CD4-positive, CD25-positive, alpha-beta regulatory T cell (primary cell): ENCODE data around the gene METTL23. TPM values are rescaled to one million over a fixed set of nuclear protein-coding genes. Genes with fewer than 3 reads are reported as not detected.
"Not testable (repeated sequence)": the region's sequence is repeated elsewhere in the genome, so short reads cannot be mapped to it uniquely, and the experiment has no call there.

Experiments used
- ATAC-seq, 2 donors: fragments of 150-1000 bp; cut with Tn5 transposase; one replicate each; pipeline ENCODE4 v1.10.0; 2021; ENCODE audit warnings: low read depth in 2 of 2, moderate number of reproducible peaks in 2 of 2, moderate library complexity in 1 of 2
- DNase-seq, 3 donors: peaks; one replicate each; pipeline versions ENCODE4 v3.0.0 to v3.0.0-alpha.2; 2012 to 2022; ENCODE audit warnings: mixed read lengths in 1 of 3
- H3K27ac ChIP-seq: one replicate; pipeline ENCODE4 v1.7.0; 2013; ENCODE audit warnings: mild to moderate bottlenecking, low read length; ENCODE audit not compliant: insufficient read depth, poor library complexity, severe bottlenecking
- H3K27me3 ChIP-seq: one replicate; pipeline ENCODE4 v1.7.0; 2013; ENCODE audit warnings: low read length; ENCODE audit not compliant: control insufficient read depth, insufficient read depth
- H3K36me3 ChIP-seq: one replicate; pipeline ENCODE4 v1.7.0; 2013; ENCODE audit warnings: mild to moderate bottlenecking, low read length, moderate library complexity; ENCODE audit not compliant: control insufficient read depth, insufficient read depth
- H3K4me1 ChIP-seq: 2 replicates; pipeline ENCODE4 v1.7.0; 2013; ENCODE audit warnings: mild to moderate bottlenecking, low read length; ENCODE audit not compliant: insufficient read depth, control insufficient read depth, poor library complexity, severe bottlenecking
- H3K4me3 ChIP-seq: one replicate; pipeline ENCODE4 v1.7.0; 2013; ENCODE audit warnings: low read depth, mild to moderate bottlenecking, low read length, moderate library complexity
- H3K9me3 ChIP-seq, 2 experiments: 1 replicate in 1 of 2; 2 replicates in 1 of 2; pipeline ENCODE4 v1.7.0; 2013; ENCODE audit warnings: low read length in 2 of 2, mild to moderate bottlenecking in 1 of 2, moderate library complexity in 1 of 2; ENCODE audit not compliant: control insufficient read depth in 2 of 2
- H3K27ac Mint-ChIP-seq, 3 donors: one replicate each; pipeline ENCODE4 v1.8.0; 2020 to 2022; ENCODE audit warnings: mild to moderate bottlenecking in 3 of 3, mixed read lengths in 3 of 3, moderate library complexity in 2 of 3
- H3K27me3 Mint-ChIP-seq: one replicate; pipeline ENCODE4 v1.8.0; 2022; ENCODE audit warnings: mild to moderate bottlenecking, mixed read lengths
- H3K36me3 Mint-ChIP-seq: one replicate; pipeline ENCODE4 v1.8.0; 2020; ENCODE audit warnings: mixed read lengths
- H3K4me1 Mint-ChIP-seq, 4 donors: one replicate each; pipeline ENCODE4 v1.8.0; 2020 to 2022; ENCODE audit warnings: mixed read lengths in 4 of 4, mild to moderate bottlenecking in 1 of 4
- H3K4me3 Mint-ChIP-seq, 4 donors: one replicate each; pipeline ENCODE4 v1.8.0; 2020 to 2022; ENCODE audit warnings: mild to moderate bottlenecking in 4 of 4, mixed read lengths in 4 of 4, moderate library complexity in 3 of 4
- H3K9me3 Mint-ChIP-seq, 7 donors: one replicate each; pipeline ENCODE4 v1.8.0; 2020 to 2022; ENCODE audit warnings: mixed read lengths in 7 of 7, mild to moderate bottlenecking in 3 of 7, moderate library complexity in 2 of 7
- polyA plus RNA-seq, 4 donors: library from polyadenylated mRNA; unstranded; fragments of 300-500 nt; fragmentation: Illumina TruSeq; gene quantifications; one replicate each; pipeline ENCODE4 v1.2.3, GENCODE V29; 2021
- total RNA-seq: library from RNA; stranded (reverse); gene quantifications from one replicate; pipeline ENCODE4 v1.2.3, GENCODE V29; 2022

Gene METTL23
- total and polyA plus RNA-seq, 5 donors from 2014 or later: 44.1 to 175 (median 155) TPM

GRCh38 chr17:76704805-76705204 lies 21.8 kb upstream of the METTL23 start:
- no peaks in the 10 kb centered on the region for H3K36me3 ChIP-seq
- Mint-ChIP-seq H3K4me1 (peaks cover 0 to 6% (median 0%) of the 10 kb centered on the region in 4 donors), H3K9me3 (no peaks in the 10 kb centered on the region), H3K27ac (no peak overlapping the region), H3K27me3 (peaks cover 5% of the 10 kb centered on the region), H3K4me3 (no peak overlapping the region), H3K36me3 (no peaks in the 10 kb centered on the region)
- no peaks in the 10 kb centered on the region for H3K9me3 ChIP-seq
- no peaks in the 10 kb centered on the region for H3K27me3 ChIP-seq
- H3K4me3 ChIP-seq: no peak overlapping the region
- no peak for DNase-seq
- H3K27ac ChIP-seq: no peak overlapping the region
- no peaks in the 10 kb centered on the region for H3K4me1 ChIP-seq
- ATAC-seq: no peak

GRCh38 chr17:76706817-76707216 lies 19.8 kb upstream of the METTL23 start:
- Histone ChIP-seq H3K36me3 (no peaks in the 10 kb centered on the region), H3K4me1 (peaks cover 6% of the 10 kb centered on the region), H3K4me3 (no peak overlapping the region), H3K27ac (no peak overlapping the region), H3K27me3 (no peaks in the 10 kb centered on the region), H3K9me3 (no peaks in the 10 kb centered on the region)
- no peak overlapping the region for H3K27ac Mint-ChIP-seq
- no peak for ATAC-seq
- peaks cover 5% of the 10 kb centered on the region for H3K27me3 Mint-ChIP-seq
- no peak for DNase-seq
- no peaks in the 10 kb centered on the region for H3K9me3 Mint-ChIP-seq
- peaks cover 0 to 17% (median 3%) of the 10 kb centered on the region in 4 donors for H3K4me1 Mint-ChIP-seq
- H3K4me3 Mint-ChIP-seq: peak overlapping the region in 1 of 4 donors; percentile 1
- H3K36me3 Mint-ChIP-seq: no peaks in the 10 kb centered on the region

- H3K27ac Mint-ChIP-seq: no peak overlapping the region
- DNase-seq: no peak
- H3K27me3 Mint-ChIP-seq: peaks cover 5% of the 10 kb centered on the region
- peaks cover 4% of the 10 kb centered on the region for H3K36me3 ChIP-seq
- H3K9me3 Mint-ChIP-seq: no peaks in the 10 kb centered on the region
- peak overlapping the region in 1 of 4 donors; percentile 48 for H3K4me3 Mint-ChIP-seq
- H3K36me3 Mint-ChIP-seq: no peaks in the 10 kb centered on the region
- no peak for ATAC-seq
- peaks cover 6% of the 10 kb centered on the region for H3K4me1 ChIP-seq
- H3K4me1 Mint-ChIP-seq: peaks cover 0 to 19% (median 4%) of the 10 kb centered on the region in 4 donors
- H3K27ac ChIP-seq: no peak overlapping the region
- H3K9me3 ChIP-seq: no peaks in the 10 kb centered on the region
- H3K27me3 ChIP-seq: no peaks in the 10 kb centered on the region
- H3K4me3 ChIP-seq: no peak overlapping the region
Observed at GRCh38 chr17:76707985-76708807, 18.4 kb upstream of the METTL23 start.

GRCh38 chr17:76709077-76709950 lies 17.3 kb upstream of the METTL23 start:
- Mint-ChIP-seq H3K36me3 (peaks cover 11% of the 10 kb centered on the region), H3K27ac (peak overlapping the region in 1 of 3 donors; percentile 64), H3K4me3 (peak overlapping the region; percentile 74 to 88 (median 80)), H3K27me3 (peaks cover 5% of the 10 kb centered on the region), H3K9me3 (no peaks in the 10 kb centered on the region), H3K4me1 (peaks cover 0 to 22% (median 7%) of the 10 kb centered on the region in 4 donors)
- DNase-seq: no peak
- no peak overlapping the region for H3K4me3 ChIP-seq
- no peaks in the 10 kb centered on the region for H3K27me3 ChIP-seq
- H3K9me3 ChIP-seq: no peaks in the 10 kb centered on the region
- ATAC-seq: no peak
- H3K36me3 ChIP-seq: peaks cover 8% of the 10 kb centered on the region
- H3K4me1 ChIP-seq: peaks cover 6% of the 10 kb centered on the region
- H3K27ac ChIP-seq: no peak overlapping the region

GRCh38 chr17:76709951-76710862 lies 16.4 kb upstream of the METTL23 start:
- not testable (repeated sequence) for H3K27me3 Mint-ChIP-seq, H3K27me3 ChIP-seq, H3K9me3 ChIP-seq, H3K36me3 ChIP-seq, H3K27ac Mint-ChIP-seq, H3K9me3 Mint-ChIP-seq, DNase-seq, ATAC-seq, H3K27ac ChIP-seq, H3K4me3 ChIP-seq
- H3K4me1 ChIP-seq: peaks cover 12% of the 10 kb centered on the region
- peak overlapping the region; percentile 66 to 88 (median 80) for H3K4me3 Mint-ChIP-seq
- peaks cover 5 to 27% (median 13%) of the 10 kb centered on the region in 4 donors for H3K4me1 Mint-ChIP-seq
- H3K36me3 Mint-ChIP-seq: peaks cover 14% of the 10 kb centered on the region

- Mint-ChIP-seq H3K9me3 (no peaks in the 10 kb centered on the region), H3K4me1 (peaks cover 5 to 35% (median 20%) of the 10 kb centered on the region in 4 donors), H3K27ac (peak within 1 kb of the TSS in 1 of 3 donors; percentile 55), H3K36me3 (peaks cover 22% of the 10 kb centered on the region), H3K27me3 (no peaks in the 10 kb centered on the region), H3K4me3 (peak within 1 kb of the TSS; percentile 69 to 88 (median 82))
- H3K27ac ChIP-seq: no peak within 1 kb of the TSS
- H3K9me3 ChIP-seq: no peaks in the 10 kb centered on the region
- H3K4me3 ChIP-seq: peak within 1 kb of the TSS; percentile 47
- DNase-seq (peak in 2 of 3 donors; percentile 24 to 58), ATAC-seq (peak; percentile 50 to 67)
- H3K4me1 ChIP-seq: peaks cover 14% of the 10 kb centered on the region
- no peaks in the 10 kb centered on the region for H3K27me3 ChIP-seq
- H3K36me3 ChIP-seq: peaks cover 16% of the 10 kb centered on the region
Observed at GRCh38 chr17:76710863-76711611, 15.6 kb upstream of the METTL23 start, which contains the start of gene MXRA7. TSS of gene MXRA7 (minus strand) at chr17:76710965. CDS start at chr17:76710946, 19 bp downstream.
